ENCODE data around the gene CAMK1D.
"Not testable (repeated sequence)": the region's sequence is repeated elsewhere in the genome, so short reads cannot be mapped to it uniquely, and the experiment has no call there.

Gene CAMK1D

DNA sequence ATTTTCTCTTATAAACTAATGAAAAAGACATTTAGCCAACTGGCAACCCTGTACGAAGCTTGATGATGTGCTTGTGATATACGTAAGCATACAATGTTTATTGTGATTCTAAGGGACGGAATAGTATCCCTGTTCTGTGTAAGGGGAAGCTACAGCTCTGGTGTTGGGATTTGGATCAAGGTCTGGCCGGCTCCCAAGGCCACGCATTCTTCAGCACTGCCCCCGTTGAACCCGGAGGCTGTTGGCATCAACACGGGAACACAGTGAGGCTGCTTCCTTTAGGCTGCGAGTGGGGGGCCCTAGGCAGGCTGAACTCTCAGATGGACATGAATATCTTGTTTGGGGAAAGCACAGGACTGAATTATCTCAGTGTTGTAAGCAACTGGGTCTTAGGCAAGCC, 180.6 kb downstream of the CAMK1D start:
- DNase-seq: no peak

DNA sequence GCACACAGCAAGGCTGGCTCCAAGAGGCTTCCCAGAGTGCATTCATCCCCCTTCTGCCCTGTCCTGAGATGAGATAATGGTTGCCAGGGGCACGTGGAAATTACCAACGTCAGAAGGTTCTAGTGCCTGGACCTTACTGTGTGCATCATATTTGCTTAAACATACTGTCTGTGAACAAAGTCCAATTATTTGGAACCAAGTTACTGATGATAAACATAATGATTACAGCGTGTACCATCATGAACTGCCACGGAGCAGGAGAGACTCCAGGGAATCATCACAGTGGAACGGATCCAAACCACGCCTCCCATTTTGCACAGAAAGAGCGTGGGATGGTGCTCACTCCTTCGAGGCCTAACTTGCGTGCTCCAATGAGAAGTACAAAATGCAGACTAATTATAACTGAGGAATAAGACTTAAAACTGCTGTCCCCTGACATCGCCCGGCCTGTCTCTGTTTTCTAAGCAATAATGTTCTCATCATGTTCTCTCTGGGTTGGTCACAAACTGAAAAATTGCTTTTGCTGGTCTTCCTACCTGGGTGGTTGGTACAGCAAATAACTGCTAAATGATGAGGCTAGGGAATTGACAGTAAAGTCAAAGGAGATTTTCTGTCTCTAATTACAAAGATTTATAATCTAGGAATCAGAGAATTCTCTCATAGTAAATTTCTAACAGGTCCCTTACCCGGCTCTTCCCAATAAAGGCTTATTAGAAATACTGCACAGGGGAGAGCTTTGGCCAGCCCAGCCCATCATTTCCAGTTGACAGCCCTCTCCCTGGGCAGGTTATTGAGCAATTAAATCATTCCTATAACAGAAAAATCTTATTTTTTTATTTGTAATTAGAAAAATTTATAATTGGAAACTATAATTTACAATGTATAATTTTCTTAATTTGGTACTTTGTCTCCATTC, 182.2 kb downstream of the CAMK1D start:
- DNase-seq: no peak

- DNase-seq: no peak
These were observed 183.8 kb downstream of the CAMK1D start for GRCh38 chr10:12533151-12533550.

GRCh38 chr10:12533723-12534122, 184.4 kb downstream of the CAMK1D start:
- DNase-seq: no peak

DNA sequence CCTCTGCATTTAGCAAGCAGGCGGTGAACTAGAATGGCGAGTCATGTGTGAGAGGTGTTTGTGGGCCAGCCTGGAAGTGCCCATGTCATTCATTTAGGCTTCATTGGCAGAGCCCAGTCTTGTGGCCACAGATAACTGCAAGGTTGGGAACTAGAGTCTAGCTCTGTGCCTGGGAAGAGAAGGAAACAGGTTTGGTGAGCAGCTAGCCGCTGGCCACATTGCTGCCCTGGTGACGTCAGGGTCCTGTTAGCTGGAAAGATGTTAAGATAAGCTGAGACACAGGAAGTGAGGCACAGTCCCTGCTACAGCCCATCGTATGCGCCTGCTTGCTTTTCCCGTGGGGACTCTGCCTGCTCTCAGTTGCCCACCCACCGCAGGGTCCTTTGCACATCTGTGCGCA, 185.5 kb downstream of the CAMK1D start:
- DNase-seq: no peak

- no peak for DNase-seq
These were observed 186.3 kb downstream of the CAMK1D start for GRCh38 chr10:12535656-12536055.

DNA sequence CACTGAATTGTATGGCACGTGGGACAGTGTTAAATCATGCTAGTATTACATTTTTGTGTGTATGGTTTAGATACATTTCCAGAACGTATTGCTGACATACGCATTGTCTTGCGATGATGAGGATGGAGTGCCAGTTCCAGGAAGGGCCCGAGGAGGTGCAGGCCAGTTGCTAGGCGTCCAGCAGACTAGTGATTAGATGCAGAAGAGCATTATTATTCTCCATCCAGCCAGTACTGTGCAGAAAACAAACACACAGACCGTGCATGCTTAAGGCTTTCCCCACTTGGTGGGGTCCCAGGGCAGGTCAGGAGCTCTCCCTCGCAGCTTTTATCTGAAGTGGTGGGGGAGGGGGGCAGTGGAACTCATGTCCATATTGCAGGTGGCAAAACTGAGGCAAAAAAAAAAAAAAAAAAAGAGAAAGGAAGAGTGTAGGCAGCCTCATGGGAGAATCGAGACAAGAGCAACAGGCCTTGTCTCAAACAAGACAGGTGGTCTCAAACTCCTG, 189.2 kb downstream of the CAMK1D start:
- no peak for DNase-seq

GRCh38 chr10:12539350-12540164, 190.2 kb downstream of the CAMK1D start:
- no peak for DNase-seq

GRCh38 chr10:12540341-12540781, 191.0 kb downstream of the CAMK1D start:
- no peak for DNase-seq

DNA sequence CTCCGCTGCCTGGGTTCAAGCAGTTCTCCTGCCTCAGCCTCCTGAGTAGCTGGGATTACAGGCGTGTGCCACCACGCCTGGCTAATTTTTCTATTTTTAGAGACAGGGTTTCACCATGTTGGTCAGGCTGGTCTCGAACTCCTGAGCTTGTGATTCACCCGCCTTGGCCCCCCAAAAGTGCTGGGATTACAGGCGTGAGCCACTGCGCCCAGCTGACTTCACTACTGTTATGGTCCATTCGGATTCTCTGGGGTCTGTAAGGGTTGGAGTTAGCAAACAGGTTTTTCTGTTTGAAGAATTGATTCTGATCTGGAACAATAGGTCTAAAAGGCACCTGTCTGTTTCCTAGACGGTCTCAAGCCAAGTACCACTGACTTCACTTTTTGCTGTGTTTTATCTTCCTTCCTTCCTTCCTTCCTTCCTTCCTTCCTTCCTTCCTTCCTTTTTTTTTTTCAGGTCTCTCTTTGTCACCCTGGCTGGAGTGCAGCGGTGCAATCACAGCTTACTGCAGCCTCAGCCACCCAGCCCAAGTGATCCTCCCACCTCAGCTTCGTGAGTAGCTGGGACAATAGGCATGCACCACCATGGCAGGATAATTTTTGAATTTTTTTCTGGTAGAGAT, 192.2 kb downstream of the CAMK1D start:
- no peak for DNase-seq

GRCh38 chr10:12542133-12542670, 192.9 kb downstream of the CAMK1D start:
- no peak for DNase-seq

DNA sequence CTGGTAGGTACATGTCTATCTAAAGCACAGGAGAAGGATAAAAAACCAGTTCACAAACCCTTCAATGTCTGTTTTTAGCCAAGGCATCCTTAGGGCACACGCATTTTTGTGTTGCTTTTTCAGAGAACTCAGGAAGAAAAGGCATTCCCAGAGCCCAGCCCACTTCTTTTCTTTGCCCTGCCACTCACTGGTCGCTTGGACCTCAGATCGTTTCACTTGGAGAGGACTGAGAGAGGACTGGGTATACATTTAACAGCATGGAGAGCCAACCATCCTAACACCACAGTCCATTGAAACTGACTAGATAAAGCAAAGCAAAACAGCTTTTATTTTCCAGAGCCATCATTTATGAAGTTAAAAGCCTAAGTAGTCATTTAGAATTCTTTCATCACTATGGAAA, 194.2 kb downstream of the CAMK1D start:
- no peak for DNase-seq

DNA sequence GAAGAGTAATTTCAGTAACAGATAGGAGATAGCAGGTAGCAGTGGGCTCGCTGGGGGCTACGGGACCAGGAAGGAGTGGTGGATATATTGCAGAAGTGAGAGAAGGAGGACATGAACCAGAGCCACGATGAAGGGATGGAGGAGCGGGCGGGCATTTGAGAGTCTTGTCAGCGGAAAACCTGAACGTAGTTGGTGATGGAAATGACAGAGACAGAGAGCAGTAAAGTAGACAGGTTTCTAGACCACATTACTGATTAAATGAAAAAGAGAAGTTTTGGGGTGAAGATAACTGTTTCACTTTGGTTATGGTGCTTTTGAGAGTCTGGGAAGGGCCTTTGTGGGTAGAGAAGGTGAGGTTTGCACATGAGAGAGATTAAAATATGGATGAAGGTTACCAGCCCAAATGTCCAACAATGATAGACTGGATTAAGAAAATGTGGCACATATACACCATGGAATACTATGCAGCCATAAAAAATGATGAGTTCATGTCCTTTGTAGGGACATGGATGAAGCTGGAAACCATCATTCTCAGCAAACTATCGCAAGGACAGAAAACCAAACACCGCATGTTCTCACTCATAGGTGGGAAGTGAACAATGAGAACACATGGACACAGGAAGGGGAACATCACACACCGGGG, 196.9 kb downstream of the CAMK1D start:
- DNase-seq: not testable (repeated sequence)

DNA sequence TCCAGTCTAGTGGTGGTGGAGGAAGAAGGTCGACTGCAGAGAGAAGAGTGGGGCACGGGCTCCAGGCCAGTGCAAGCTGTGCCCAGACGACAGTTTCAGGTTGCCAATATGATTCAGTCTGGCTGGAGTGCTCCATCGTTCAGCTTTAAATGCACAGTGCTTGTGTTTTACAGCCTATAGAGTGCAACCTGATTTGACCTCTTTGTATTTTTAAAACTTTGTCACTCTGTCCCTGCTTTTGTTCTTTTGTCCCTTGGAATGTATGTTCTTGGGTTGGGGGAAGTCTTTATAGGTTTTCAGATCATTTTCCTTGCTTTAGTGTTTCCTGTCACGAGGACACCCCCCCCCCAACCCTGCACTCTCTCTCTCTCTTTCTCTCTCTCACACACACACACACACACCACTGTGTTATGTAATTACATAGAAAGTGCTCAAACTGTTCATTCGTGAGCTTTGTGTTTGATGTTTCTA, 198.0 kb downstream of the CAMK1D start:
- DNase-seq: no peak

DNA sequence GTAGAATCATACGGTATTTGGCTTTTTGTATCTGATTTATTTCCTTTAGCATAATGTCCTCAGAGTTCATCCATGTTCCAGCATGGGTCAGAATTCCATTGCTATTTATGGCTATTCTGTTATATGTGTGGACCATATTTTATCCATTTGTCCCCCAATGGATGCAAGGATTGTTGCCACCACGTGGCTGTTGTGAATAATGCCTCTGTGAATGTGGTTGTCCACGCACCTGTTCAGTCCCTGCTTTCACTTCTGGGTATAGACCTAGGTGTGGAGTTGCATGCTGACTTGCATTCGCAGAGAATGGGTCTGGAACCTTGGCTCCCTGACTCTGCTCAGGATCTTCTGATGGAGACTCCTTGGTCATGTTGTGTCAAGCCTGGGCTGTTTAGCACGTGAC, 199.9 kb downstream of the CAMK1D start:
- no peak for DNase-seq

DNA sequence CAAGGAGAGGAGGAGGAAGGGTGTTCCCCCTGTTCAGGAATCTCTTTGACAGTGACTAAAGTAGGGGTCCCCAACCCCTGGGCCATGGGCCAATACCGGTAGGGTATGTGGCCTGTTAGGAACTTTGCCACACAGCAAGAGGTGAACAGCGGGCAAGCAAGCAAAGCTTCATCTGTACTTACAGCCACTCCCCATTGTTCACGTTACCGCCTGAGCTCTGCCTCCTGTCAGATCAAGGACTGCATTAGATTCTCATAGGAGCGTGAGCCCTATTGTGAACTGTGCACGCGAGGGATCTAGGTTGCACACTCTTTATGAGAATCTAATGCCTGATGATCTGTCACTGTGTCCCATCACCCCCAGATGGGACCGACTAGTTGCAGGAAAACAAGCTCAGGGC, 201.6 kb downstream of the CAMK1D start:
- no peak for DNase-seq

DNA sequence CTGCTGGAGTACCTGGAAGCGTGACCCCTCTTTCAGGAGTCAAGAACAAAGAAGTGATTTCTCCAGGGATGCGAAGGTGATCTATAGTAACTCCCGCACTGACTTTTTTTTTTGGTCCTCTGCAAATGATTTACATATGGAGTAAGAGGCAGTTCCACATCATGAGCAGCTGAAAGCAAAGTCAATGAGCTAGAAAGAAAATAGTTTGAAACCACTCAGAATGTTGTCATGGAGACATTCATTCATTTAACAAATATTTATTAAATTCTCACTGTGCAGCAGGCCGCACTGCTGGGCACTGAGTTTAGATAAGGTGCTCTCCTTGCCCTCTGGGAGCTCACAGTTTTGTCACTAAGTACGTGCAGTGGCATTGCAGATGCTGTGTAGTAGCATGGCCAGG, 206.7 kb downstream of the CAMK1D start:
- DNase-seq: no peak

DNA sequence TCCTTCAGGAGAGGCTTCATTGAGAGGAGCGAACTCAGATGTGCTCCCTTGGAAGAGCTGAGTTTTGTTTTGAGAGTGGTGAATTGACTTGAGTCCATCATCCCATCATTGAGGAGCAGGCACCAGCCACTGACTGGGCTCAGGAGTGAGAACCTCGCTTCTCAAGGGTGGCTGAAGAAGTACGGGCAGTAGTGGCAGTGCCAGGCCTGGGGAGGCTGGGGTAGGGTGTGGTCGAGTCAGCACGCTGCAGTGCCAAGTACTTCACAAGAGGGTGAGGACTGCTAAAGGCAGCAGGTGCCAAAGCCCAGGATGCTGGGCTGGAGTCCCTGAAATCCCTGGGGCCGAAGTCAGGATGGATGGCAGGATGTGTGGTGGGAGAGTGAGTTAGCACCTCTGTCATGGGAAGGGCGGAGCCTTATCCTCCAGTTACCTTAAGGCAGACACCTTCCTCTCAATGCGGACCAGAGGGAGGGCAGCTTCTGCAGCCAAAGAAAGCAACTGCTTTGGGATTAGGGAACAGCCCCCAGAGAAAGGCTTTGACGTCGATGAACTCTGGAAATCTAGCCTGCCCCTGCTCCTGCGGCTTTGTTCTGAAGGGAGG, 210.3 kb downstream of the CAMK1D start:
- DNase-seq: no peak

DNA sequence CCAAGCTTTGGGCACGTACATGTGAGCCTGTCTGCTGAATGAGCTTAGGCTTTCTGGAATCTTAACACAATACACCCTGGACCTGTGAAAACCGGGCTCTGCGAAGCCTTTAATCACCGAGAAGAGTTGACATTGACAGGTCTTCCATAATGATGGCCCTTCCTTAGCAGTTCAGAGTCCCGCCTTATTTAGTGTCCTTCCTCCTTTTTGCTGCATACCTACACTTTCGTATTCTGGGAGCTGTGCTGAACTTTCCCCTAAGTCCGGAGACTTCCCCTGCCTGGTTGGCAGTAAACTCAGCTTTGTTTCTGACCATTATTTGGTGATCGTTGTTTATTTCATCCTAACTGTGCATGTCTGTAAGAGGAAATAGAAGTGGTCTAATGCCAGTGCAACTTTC, 212.0 kb downstream of the CAMK1D start:
- no peak for DNase-seq

- DNase-seq: no peak
These were observed 212.4 kb downstream of the CAMK1D start for GRCh38 chr10:12561720-12562119.

GRCh38 chr10:12563489-12563888, 214.1 kb downstream of the CAMK1D start:
- DNase-seq: no peak

- DNase-seq: no peak
These were observed 214.8 kb downstream of the CAMK1D start for GRCh38 chr10:12564173-12564572.

All from NCI-H1048 (cell line).